Activated CD4-positive, alpha-beta T cell treated with anti-CD3 and anti-CD28 coated beads, Interleukin-2, amount 50 U/mL, for 1 hour (primary cell): ENCODE data around the gene ZMYM4.
"Not testable (repeated sequence)": the region's sequence is repeated elsewhere in the genome, so short reads cannot be mapped to it uniquely, and the experiment has no call there.

ENCODE experiments used
- DNase-seq: peaks from one replicate; pipeline ENCODE4 v3.0.0-alpha.2; 2020

The ZMYM4 gene

DNA sequence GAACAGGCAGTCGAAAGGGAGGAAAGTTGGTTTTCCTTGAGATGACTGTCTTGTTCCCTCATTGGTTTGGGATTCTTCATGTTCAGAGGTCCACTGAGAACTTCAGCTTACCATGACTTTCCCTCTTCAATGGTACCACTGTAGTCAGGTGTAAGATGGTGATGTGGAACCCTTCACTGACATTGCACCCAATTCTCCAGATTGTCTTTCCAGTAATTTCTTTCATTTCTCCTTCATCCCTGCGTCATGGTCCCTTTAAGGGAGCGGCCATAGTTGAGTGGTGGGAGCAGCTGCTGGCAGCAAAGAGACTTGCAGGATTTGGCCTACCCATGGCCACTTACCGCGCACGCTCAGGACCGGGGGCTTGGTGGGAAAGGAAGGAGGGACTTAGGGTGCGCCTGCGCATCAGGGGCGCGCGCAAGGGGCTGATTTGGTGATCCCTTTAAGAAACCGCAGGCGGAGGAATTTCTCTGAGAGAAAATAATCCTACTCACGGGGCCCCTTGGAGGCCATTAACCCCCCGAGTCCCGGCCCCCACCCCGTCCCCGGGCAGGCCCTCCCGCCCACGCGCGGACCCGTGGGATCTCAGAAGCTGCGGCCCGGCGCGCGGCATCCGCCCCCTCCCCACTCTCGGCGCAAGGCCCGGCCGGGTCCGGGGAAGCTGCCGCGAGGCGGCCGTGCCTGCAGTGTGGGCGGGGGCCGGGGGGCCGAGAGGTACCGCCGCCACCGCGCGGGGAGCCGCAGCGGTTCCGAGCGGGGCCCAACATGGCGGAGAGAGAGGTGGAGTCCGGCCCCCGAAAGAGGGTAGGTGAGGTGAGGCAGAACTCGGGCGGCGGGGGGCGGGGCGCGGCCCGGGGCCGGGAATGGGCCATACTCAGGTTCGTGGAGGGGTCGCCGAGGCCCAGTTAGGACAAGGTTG is at the start of gene ZMYM4:
TSS of gene ZMYM4 (plus strand) at position 428 of the 919 bp plus-strand sequence. CDS start at position 766, 338 bp downstream.
- peak; percentile 84 for DNase-seq

DNA sequence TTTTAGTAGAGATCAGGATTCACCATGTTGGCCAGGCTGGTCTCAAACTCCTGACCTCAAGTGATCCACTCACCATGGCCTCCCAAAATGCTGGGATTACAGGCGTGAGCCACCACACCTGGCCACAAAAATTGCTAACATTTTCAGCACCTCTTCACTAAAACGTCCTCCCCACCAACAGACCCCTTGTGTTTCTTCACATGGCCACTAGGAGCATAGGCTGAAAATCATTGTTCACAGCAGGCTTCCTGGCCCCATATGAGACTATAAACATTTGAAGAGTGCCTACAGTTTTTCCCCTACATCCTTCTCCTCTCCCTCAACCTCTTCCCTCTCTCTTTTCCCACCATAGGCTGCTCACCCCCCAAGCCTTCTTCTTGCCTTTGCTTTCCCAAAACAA is 47.5 kb upstream of the ZMYM4 start:
- DNase-seq, result no peak

DNA sequence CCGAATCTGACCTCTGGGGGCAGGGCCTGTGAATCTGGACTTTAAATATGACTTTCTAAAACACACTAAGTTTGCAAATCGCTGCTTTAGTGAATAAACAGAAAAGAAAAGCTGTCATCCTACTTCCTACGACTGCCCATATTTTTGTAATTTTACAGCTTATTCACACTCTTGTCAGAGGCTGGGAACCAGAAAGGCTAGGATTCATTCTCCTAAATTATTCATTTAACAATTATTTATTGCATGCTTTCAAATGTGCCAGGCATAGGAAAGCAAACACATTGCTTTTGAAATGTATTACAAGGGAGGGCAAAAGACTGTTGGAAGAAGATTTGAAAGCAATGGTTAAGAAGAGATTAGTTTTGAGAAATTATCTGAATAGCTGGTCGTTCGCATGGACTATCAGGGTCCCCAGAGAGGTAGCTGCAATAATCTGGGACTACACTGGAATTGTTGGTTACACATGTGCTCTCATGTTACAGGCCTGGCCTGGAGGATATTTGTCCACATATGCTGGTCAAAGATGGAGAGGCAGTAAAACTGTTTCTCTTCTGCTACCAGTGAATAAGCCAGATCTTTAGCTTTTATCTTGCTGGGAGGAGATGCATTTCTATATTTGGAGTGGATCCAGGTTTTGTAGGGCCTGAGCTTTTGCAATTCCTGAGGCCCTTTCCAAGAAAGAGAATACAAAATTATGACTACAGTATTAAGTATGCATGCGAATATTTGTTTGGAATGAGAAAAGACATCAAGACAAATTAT is 46.0 kb upstream of the ZMYM4 start:
- DNase-seq, result no peak

DNA sequence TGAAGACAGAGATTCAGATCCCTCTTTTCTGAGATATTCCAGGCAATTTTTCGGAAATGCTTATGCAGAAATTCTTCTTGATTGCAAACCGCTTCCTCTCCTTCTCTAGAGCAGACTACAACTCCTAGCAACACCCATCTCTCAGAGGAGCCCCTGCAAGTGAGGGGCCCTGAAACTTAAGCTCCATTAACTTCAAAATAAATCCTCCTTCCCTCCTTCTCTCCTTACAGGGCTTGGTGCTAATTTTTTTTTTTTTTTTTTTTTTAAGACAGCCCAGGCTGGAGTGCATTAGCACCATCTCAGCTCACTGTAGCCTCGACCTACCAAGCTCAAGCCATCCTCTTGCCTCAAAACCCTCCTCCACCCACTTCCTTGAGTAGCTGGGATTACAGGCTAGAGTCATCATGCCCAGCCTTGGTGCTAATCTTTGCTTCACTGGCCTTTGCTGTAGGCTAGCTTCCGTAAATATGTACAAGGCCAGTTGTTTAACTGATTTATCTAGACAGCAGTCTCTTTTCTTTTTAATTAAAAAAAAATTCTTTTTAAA is 45.4 kb upstream of the ZMYM4 start:
- DNase-seq, result no peak

DNA sequence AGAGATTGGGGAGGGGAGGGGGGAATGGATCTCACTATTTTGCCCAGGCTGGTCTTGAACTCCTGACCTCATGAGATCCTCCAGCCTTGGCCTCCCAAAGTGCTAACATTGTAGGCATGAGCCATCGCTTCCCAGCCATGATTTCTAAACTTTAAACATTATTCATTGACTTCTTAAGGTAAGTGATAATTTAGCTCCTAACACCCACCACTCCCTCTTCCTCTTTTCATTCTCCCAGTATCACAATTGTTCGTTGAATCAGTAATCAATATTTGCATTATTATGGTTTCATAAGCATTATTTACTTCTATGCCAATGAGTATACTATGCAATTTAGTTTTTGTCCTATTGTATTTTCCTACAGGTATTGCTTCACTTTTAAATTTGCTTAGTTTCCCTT is 42.0 kb upstream of the ZMYM4 start:
- DNase-seq, result no peak

DNA sequence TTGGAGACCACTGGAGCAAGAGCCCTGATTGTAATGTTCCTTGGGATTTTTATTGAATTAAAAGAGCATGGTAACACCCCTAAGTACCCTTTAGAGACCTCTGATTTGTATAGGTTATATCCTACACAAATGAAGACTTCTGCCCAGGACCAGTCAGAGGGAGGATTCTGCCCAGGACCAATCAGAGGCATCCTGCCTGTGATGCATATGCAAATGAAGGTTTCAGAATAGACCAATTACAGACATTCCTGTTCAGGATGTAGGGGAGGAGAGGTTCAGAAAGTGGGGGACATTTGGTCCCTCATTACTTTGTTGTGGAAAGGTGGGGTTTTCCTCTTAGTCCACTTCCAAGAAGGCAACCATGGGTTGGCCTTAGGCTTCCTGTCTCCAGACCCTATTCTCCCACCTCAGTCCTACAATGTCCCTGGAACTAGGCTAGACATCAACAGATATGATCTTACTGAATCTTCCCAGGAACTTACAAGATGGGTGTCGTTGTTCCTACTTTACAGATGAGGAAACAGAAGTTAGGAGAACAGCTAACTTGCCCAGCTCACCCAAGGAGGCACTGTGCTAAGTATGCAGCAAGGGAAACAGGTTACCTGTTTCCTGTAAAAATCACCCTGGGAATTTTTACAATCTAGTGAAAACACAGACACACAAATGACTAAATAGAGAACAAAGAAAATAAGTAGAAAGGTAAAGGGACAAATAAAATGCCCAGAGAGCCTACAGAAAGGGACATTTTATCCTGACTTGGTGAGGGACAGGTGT is 38.7 kb upstream of the ZMYM4 start:
- DNase-seq, result no peak

DNA sequence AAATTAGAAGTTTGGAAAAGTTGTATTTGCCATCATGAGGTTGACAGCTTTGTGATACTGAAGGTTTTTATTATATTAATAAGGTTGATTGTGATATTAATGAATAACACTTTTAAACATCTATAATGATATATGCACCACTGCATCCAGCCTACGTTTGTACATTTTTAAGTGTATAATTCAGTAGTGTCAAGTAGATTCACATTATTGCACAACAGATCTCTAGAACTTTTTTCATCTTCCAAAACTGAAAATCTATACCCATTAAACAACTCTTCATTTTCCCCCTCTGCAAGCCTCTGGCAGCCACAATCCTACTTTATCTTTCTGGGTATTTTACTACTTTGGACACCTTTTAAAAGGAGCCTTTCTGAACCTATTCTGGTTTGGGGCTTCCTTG is 37.2 kb upstream of the ZMYM4 start:
- no peak for DNase-seq

DNA sequence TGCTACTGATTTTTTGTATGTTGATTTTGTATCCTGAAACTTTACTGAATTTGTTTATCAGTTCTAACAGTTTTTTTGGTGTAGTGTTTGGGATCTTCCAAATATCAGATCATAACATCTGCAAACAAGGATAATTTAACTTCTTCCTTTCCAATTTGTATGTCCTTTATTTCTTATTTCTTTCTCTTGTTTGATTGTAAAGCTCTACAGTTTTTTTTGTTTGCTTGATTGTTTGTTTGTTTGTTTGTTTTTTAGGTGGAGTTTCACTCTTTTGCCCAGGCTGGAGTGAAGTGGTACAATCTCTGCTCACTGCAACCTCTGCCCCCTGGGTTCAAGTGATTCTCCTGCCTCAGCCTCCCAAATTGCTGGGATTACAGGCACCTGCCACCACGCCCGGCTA is 31.7 kb upstream of the ZMYM4 start:
- DNase-seq, result not testable (repeated sequence)

DNA sequence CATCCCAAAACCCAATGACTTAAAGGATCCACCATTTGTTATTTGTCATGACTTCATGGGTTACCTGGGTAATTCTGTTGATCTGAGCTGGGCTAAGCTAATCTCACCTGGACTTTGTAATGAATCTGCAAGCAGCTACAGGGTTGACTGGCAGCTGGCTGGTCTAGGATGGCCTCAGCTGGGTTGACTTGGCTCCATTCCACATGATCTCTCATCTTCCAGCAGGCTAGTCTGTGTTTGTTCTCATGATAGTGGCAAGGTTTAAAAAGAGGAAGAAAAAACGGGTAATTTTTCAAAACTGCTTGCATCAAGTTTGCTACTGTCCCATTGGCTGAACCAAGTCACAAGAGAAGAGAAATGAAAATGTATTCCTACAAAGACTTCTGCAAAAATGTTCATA is 24.8 kb upstream of the ZMYM4 start:
- no peak for DNase-seq

DNA sequence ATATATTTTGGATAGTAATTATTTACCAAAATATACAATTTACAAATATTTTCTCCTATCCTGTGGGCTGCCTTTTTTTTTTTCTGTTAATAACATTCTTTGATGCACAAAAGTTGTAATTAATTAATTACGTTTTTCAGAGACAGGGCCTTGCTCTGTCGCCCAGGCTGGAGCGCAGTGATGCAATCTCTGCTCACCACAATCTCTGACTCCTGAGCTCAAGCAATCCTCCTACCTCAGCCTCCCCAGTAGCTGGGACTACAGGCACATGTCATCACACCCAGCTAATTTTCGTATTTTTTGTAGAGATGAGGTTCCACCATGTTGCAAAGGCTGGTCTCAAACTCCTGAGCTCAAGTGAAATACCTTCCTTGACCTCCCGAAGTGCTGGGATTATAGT is 21.3 kb upstream of the ZMYM4 start:
- no peak for DNase-seq

DNA sequence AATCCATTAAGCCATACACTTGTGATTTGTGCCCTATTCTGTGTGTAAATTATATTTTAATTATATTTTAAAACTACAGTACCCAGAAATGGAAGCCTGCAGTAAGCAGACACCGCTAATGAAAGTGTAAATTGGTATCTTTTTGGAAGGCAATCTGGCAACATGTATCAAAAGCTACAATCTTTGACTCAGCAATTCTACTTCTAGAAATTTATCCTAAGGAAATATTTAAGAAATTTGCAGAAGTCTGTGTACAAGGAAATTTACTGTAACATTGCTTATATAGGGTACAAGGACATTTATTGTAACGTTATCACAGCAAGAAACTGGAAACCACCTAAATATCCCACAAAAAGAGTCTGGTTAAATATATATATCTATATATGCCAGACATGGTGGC is 14.6 kb upstream of the ZMYM4 start:
- no peak for DNase-seq

DNA sequence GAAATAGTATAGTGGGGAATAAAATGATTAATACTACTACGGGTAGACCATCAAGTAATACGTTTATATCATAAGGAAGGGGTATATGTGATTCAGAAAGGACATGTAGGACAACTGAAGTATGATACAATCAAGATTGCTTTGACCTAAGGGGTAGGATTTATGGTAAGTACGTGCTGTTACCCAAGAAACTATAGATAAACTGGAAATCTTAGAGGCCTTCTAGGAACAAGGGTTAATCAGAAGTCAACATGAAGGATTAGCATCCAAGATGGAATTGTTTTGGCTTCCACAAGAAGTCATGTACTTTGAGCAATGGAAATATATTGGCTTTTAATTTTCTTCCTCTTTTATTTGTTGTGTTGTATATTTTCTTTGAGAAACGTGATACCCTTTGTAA is 13.2 kb upstream of the ZMYM4 start:
- no peak for DNase-seq

DNA sequence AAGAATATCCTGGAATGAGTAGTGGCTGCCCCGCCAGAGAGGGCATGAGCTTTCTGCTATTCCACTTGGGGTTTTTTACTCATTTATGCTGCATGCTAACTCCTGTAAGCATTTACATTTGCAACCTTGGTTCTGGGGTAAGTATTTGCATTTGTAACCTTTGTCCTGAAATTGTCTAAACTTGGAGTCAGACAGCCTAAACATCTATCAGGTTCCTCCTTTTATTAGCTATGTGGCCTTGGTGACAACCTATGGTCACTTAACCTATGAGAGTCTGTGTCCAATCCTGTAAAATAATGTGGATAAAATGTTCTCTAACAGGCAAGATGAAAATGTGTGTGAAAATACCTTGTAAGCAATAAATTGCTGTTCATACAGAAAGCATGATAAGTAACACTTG is 8.9 kb upstream of the ZMYM4 start:
- DNase-seq, result no peak

DNA sequence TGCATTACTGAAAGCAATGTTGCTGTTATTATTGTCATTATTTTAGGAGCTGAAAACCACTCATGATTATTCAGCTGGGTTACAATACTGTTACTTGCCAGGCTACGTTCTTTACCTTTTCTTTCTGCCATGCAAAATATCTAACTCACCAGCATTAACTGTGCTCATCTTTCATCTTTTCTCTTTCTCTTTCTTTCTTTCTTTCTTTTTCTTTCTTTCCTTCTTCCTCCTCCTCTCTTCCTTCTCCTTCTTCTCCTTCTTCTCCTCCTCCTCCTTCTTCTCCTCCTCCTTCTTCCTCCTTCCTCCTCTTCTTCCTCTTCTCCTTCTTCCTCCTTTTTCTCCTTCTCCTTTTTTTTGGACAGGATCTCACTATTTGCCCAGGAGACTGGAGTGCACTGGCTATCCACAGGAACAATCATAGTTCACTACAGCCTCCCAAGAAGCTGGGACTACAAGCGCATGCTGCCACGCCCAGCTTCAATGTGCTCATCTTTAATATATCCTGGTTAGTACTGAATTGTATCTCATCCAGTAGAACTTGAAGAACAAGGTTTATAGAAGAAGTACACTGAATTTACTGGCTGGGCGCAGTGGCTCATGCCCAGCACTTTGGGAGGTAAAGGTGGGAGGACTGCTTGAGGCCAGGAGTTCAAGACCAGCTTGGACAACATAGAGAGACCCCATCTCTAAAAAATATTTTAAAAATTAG is 6.9 kb upstream of the ZMYM4 start:
- DNase-seq, result no peak

DNA sequence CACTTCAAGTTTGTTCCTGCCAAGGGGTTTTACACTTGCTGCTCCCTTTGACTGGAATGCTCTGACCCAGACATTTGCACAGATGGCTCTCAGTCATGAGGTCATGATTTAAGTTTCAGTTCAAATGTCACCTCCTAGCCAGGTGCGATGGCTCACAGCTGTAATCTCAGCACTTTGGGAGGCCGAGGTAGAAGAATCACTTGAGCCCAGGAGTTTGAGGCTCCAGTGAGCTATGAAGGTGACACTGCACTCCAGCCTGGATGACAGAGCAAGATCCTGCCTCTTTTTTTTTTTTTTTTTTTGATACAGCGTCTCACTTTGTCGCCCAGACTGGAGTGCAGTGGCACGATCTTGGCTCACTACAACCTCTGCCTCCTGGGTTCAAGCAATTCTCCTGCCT is 4.5 kb upstream of the ZMYM4 start:
- DNase-seq, result no peak

DNA sequence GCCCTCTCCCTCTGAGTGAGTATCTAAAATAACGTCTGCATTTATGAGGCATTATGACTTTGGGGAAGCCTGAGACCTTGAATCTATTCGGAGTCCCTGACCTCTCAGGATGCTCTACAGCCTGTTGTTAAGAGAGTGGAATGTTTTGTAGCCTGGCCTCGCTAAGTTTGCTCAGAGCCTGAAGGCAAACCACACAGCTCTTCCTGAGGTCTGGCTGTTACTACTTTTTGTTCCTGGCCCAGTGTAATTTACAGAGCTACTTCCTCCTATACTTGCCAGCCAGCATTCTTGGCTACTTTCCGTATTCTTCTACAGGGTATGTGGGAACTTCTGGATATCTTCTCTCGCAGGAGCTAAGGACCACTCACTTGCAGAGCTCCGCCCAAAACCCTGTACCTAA is 3.6 kb upstream of the ZMYM4 start:
- no peak for DNase-seq

DNA sequence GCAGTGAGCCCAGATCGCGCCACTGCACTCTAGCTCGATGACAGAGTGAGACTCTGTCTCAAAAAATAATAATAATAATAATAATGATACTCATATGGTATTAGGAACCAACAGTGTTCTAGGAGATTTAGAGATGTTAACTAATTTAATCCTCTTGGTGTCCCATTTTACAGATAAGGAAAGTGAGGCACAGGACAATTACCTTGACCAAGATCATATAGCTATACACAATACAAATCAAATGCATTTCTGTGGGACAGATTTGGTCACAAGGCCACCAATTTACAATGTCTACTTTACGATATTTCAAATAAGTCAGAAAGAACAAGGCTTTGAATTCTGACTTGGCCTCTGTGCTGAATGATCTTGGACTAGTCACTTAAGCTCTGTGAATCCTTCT is 2.2 kb upstream of the ZMYM4 start:
- DNase-seq, result no peak

DNA sequence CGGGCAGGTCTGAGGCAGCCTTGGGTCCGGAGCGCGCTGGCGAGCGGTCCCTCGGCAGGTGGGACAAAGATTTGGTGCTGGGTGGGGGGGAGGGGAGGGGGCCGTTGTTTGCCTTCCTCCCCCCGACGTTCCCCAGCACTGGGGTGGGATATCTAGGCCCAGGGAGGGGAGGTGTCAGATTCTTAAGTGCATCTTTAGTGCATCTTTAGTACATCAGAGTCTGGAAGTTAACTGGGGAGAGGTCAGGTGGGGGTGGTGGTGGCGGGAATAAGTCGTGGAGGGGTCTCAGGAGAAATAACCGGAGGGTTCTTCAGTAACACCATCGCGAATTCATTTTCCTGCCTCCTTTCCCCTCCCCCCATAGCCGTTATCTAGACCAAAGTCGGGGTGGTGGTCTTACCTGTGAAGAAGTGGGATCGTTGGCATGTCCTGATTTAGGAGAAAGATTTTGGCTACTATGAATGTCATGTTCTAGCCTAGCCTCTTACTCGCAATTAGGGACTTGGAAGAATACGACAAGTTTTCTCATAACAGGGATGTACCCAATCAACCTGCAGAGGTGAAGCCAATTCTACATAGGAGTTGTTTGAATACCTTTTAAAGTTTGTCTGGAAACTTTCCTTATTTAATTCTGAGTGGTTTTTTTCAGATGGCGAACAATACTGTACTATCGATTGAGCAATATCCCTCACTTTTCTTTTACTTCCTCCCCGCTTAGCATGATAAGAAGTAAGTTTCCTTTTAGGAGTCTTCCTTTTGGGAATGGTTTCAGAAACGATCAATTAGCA is 886 bp downstream of the ZMYM4 start:
- DNase-seq, result no peak

DNA sequence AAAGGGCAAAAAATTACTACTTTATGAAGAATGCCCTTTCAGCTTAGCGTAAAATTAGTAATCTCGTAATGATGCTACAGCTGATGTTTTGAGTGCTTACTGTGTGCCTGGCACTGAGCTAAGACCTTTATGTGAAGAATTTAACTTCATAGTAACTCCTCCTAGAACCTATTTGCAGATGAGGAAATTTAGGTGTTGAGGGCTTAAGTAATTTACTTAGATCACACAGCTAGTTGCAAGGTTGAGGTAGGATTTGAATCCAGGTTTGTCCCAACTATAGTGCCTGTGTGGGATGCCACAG is 1.4 kb downstream of the ZMYM4 start:
- DNase-seq, result no peak

DNA sequence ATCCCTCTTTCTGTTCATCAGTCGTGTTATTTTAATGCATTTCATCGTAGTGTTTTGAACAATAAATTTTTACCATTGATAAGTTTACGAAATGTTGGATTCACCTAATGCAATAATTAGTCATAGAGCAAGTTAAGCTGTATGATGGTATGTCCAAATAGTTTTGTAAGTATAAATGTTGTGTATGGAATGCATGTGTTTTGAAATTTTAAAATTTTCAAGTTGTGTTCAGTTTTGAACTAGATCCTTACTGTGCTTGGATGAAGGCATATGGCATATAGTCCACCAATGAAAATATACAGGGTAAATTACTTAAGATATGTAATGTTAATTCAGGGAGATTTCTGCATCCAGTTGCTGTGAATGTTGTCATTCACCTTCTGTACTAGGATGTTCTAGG is 2.3 kb downstream of the ZMYM4 start:
- no peak for DNase-seq

DNA sequence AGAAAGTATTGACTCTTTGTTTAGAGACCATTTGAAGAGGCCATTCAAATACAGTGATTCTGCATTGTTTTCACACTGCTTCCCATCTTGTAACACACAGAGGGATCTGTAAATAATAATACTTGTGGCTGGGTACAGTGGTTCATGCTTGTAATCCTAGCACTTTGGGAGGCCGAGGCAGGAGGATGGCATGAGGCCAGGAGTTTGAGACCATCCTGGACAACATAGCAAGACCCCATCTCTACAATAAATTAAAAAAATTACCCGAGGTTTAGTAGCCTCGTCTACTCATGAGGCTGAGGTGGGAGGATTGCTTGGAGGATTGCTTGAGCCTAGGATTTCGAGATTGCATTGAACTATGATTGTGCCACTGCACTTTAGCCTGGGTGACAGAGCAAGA is 5.7 kb downstream of the ZMYM4 start:
- no peak for DNase-seq
